ENCODE measurements around the gene JAK1. TPM values are rescaled to one million over a fixed set of nuclear protein-coding genes. Genes with fewer than 3 reads are reported as not detected.

JAK1 gene
- total RNA-seq, 1 donor from 2014 or later, result 156 TPM

- TF ChIP-seq CTCF (IDR thresholded peaks at IDR 0.05), result no peak
- Histone ChIP-seq H3K27ac (no peak overlapping the region), H3K9me3 (no peaks in the 10 kb centered on the region), H3K36me3 (no peaks in the 10 kb centered on the region), H3K4me1 (peaks cover 78% of the 10 kb centered on the region), H3K27me3 (ENCODE audit: low read depth) (no peaks in the 10 kb centered on the region), H3K4me3 (no peak overlapping the region)
- DNase-seq (no peak), ATAC-seq (no peak)
- intact Hi-C loops (cut with DNase I), result no loop called here
Measured at GRCh38 chr1:64960731-64961130, 5.6 kb downstream of the JAK1 start.

- Histone ChIP-seq H3K9me3 (no peaks in the 10 kb centered on the region), H3K27ac (no peak overlapping the region), H3K27me3 (ENCODE audit: low read depth) (no peaks in the 10 kb centered on the region), H3K4me3 (no peak overlapping the region), H3K36me3 (no peaks in the 10 kb centered on the region), H3K4me1 (peaks cover 84% of the 10 kb centered on the region)
- DNase-seq, result no peak
- no peak for ATAC-seq
- intact Hi-C loops (cut with DNase I), result no loop called here
- TF ChIP-seq CTCF (IDR thresholded peaks at IDR 0.05), result no peak
Measured at GRCh38 chr1:64959986-64960385, 6.4 kb downstream of the JAK1 start.

GRCh38 chr1:64956733-64957441, 9.5 kb downstream of the JAK1 start:
- no peak overlapping the region for H3K4me3 ChIP-seq
- ATAC-seq (peak; percentile 14 to 45), DNase-seq (no peak)
- H3K9me3 ChIP-seq, result no peaks in the 10 kb centered on the region
- intact Hi-C loops (cut with DNase I), result no loop called here
- H3K27me3 ChIP-seq (ENCODE audit: low read depth), result no peaks in the 10 kb centered on the region
- H3K4me1 ChIP-seq, result peaks cover 90% of the 10 kb centered on the region
- no peaks in the 10 kb centered on the region for H3K36me3 ChIP-seq
- peak overlapping the region; percentile 43 for H3K27ac ChIP-seq
- TF ChIP-seq CTCF (IDR thresholded peaks at IDR 0.05), result no peak

- Histone ChIP-seq H3K36me3 (no peaks in the 10 kb centered on the region), H3K27ac (peak overlapping the region; percentile 57), H3K9me3 (no peaks in the 10 kb centered on the region), H3K27me3 (ENCODE audit: low read depth) (no peaks in the 10 kb centered on the region), H3K4me1 (peaks cover 84% of the 10 kb centered on the region), H3K4me3 (no peak overlapping the region)
- intact Hi-C loops (cut with DNase I), result no loop called here
- ATAC-seq (peak in 1 of 2 donors; percentile 36), DNase-seq (no peak)
- TF ChIP-seq CTCF (IDR thresholded peaks at IDR 0.05), result no peak
Measured at GRCh38 chr1:64956010-64956640, 10.2 kb downstream of the JAK1 start.

GRCh38 chr1:64955097-64956009, 11.0 kb downstream of the JAK1 start:
- DNase-seq, result peak; percentile 67
- peak; percentile 94 to 97 for ATAC-seq
- intact Hi-C loops (cut with DNase I), result no loop called here
- Histone ChIP-seq H3K36me3 (no peaks in the 10 kb centered on the region), H3K27ac (peak overlapping the region; percentile 57), H3K4me3 (no peak overlapping the region), H3K27me3 (ENCODE audit: low read depth) (no peaks in the 10 kb centered on the region), H3K4me1 (peaks cover 84% of the 10 kb centered on the region), H3K9me3 (no peaks in the 10 kb centered on the region)
- TF ChIP-seq CTCF (IDR thresholded peaks at IDR 0.05), result no peak
